GM18858 (cell line): ENCODE results near the gene OPRL1.

Experiments used
- ATAC-seq: cut with Tn5 transposase; IDR thresholded peaks from one replicate; pipeline ENCODE4 v1.9.1; 2021; ENCODE audit not compliant: unreplicated experiment

OPRL1 gene

GRCh38 chr20:64042054-64042781 is 37.7 kb upstream of the OPRL1 start:
- no peak for ATAC-seq

GRCh38 chr20:64043768-64044167 is 36.1 kb upstream of the OPRL1 start:
- no peak for ATAC-seq

GRCh38 chr20:64044484-64045247 is 35.2 kb upstream of the OPRL1 start:
- ATAC-seq: no peak

- no peak for ATAC-seq
These were observed 34.4 kb upstream of the OPRL1 start for GRCh38 chr20:64045346-64046011.

GRCh38 chr20:64047046-64047389 is 32.9 kb upstream of the OPRL1 start:
- ATAC-seq: no peak

GRCh38 chr20:64047968-64048401 is 31.9 kb upstream of the OPRL1 start:
- ATAC-seq: no peak

DNA sequence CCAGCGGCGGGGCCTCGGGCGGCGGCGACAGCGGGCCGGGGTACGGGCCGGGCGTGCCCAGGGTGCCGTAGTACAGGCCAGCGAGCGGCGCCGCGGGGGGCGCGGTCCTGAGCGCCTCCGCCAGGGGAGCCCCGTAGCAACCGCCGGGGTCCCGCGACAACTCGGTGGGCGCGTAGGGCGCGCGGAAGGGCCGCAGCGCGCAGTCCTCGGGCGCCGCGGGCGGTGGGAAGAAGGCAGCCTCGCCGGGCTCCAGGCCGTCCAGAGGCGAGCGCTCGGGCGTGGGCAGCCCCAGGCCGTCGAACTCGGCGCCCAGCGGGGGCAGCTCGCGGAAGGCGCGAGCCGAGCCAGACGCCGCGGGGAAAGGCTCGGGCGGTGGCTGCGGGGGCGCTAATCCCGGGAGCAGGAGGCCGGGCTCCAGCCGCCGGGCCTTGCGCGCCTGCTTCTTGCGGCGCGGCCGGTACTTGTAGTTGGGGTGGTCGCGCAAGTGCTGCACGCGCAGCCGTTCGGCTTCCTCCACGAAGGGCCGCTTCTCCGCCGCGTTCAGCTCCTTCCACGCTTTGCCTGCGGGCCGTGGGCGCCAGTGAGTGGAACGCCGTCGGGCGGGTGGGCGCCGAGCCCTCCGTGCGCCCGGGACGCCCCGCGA is 31.4 kb upstream of the OPRL1 start:
- no peak for ATAC-seq

GRCh38 chr20:64049060-64049877 is 30.6 kb upstream of the OPRL1 start, which contains the start of gene SOX18:
Gene SOX18, minus strand, starts transcription at chr20:64049639. Its CDS starts 123 bp downstream, at chr20:64049516.
- no peak for ATAC-seq

- no peak for ATAC-seq
These were observed 30.0 kb upstream of the OPRL1 start for GRCh38 chr20:64049878-64050260.

DNA sequence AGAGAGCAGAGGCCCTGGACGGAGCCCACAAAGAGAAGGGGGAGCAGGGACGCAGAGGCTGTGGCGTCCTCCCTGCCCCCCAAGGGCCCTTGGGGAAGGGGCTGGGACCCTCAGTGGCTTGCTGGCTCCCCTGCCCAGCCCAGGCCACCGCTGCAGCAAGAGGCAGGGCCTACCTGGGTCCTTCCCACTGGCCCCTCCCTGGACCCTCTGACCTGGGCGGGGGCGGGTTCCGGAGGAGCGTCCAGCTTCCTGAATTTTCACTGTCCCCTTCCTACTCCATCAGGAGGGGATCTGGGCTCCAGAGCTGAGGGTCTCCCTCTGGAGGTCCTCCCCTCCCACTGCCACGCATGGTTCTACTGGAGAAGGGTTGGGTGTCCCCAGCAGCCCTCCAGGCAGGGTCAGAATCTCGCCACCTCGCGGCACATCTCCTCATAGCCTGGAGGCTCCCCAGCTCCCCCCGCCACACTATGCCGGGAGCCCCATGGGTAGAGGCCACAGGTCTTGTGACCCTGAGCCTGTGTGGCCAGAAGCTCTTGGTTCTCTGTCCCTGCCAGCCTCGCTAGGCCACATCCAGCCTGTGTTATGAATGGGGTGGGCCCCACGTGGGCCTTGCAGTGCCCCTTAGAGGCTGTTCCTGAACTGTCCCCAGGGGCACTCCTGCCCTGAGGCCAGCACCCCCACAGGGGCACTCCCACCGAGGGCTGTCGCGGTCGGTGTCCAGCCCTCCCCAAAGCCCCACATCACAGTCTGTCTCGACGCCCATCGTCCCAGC is 29.4 kb upstream of the OPRL1 start:
- no peak for ATAC-seq

- no peak for ATAC-seq
These were observed 28.8 kb upstream of the OPRL1 start for GRCh38 chr20:64051033-64051452.

GRCh38 chr20:64051561-64052325 is 28.1 kb upstream of the OPRL1 start:
- ATAC-seq: no peak

DNA sequence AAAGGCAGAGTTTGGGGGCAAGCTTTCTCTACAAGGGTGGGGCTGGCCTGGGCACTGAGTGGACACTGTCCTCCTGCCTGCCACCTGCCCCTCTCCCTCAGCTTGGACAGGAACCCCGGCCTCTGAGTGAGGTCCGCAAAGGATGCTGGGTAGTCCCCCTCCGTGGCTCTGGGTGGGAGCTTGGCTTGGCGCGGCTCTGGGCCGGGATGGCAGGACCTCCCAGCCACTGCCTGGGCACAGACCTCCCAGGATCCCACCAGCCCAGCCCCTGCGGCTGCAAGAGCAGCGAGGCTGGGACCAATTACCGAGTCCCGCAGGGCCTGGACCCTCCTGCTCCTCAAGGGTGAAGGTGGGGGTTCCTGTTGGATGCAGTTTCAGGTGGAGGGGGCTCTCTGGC is 27.6 kb upstream of the OPRL1 start:
- no peak for ATAC-seq

DNA sequence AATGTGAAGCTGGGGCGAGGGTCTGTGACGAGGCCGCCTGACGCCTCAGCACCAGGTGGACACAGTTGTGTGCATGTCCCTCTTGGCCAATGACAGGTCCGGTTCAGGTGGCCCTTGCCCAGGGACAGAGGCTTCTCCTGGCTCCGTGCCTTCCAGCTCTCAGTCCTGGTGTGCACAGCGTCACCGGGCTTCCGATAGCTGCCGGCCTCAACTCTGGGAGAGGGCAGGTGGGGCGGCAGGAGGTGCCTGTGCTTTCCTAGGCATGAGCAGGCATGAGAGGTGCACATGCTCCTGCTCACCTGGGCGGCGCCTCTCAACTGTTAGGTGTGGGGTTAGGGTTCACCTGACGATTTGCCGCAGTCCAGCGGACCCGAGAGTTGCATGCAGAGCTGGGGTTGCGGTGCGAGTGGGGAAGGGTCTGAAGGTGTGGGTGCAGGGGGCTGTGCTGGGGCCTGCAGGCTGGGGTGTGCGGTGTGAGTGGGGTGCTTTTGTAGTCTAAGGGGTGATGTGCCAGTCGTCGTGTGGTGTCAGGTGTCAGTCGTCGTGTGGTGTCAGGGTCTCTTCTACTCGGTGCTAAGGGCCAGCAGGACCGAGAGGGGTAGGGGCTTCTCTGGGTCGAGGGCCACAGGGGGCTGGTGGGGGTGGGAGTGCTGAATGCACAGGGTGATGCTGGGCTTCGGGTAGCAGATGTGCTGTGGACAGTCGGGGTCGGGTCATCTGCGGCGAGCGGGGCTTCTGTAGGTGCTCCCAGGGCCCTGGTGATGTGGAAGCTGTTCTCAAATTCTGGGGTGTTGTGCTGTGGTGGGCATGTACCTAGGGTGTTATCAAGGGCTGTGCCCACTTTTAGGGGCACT is 26.7 kb upstream of the OPRL1 start:
- ATAC-seq: no peak

GRCh38 chr20:64053841-64054661 is 25.8 kb upstream of the OPRL1 start:
- ATAC-seq: no peak

- ATAC-seq: no peak
These were observed 24.4 kb upstream of the OPRL1 start for GRCh38 chr20:64055396-64055892.
